GM12892 (cell line): Measurements from ENCODE around the gene DIMT1. TPM values are rescaled to one million over a fixed set of nuclear protein-coding genes. Genes with fewer than 3 reads are reported as not detected.
A peak's percentile ranks its signal among the peaks of the same experiment; 100 is the strongest.

ENCODE experiments used
- DNase-seq: peaks from one replicate; pipeline ENCODE4 v3.0.0; 2011; ENCODE audit not compliant: insufficient read length
- FAIRE-seq: peaks from 2 replicates; lab custom pipeline; 2011; peaks lifted over from hg19 to GRCh38; lab: Jason Lieb, UNC
- POLR2A ChIP-seq: IDR thresholded peaks from 2 replicates; pipeline ENCODE4 v1.6.1; 2011; ENCODE audit warnings: low read depth, low read length, control low read depth
- POLR2AphosphoS5 ChIP-seq: IDR thresholded peaks from 2 replicates; pipeline ENCODE4 v1.6.1; 2011; ENCODE audit warnings: low read depth, low read length, control low read depth
- TAF1 ChIP-seq: IDR thresholded peaks from 2 replicates; pipeline ENCODE4 v1.6.1; 2011; ENCODE audit warnings: low read depth, mild to moderate bottlenecking, control low read depth, low read length, borderline replicate concordance
- polyA plus RNA-seq: library from polyadenylated mRNA; unstranded; fragments of >200 nt; gene quantifications from one replicate; pipeline ENCODE4 v1.2.1, GENCODE V29; 2012; ENCODE audit warnings: missing spikeins, inconsistent platforms; ENCODE audit not compliant: missing spikeins

The DIMT1 gene
- polyA plus RNA-seq, result 24.0 TPM

- TF ChIP-seq POLR2A, result peak; percentile 95
- peak; percentile 66; the same call in 1 of the 2 replicates for TF ChIP-seq TAF1
- peak; percentile 90 for TF ChIP-seq POLR2AphosphoS5
- peak; percentile 97 for FAIRE-seq
- peak; percentile 88 for DNase-seq
Observed at GRCh38 chr5:62403411-62404250, at the start of gene DIMT1. TSS of gene DIMT1 (minus strand) at chr5:62403905. CDS start at chr5:62403772, 133 bp downstream.

- DNase-seq (no peak), FAIRE-seq (no peak)
- TF ChIP-seq POLR2A (no peak), POLR2AphosphoS5 (no peak), TAF1 (no peak)
Observed at GRCh38 chr5:62450259-62450658, 46.6 kb upstream of the DIMT1 start.

- FAIRE-seq (no peak), DNase-seq (no peak)
- TF ChIP-seq TAF1, result no peak
- TF ChIP-seq POLR2AphosphoS5, result no peak
- TF ChIP-seq POLR2A, result no peak
Observed at GRCh38 chr5:62448528-62448927, 44.8 kb upstream of the DIMT1 start.

GRCh38 chr5:62432621-62433064 is 28.9 kb upstream of the DIMT1 start:
- FAIRE-seq (no peak), DNase-seq (no peak)
- TF ChIP-seq TAF1 (no peak), POLR2A (no peak), POLR2AphosphoS5 (no peak)

- TF ChIP-seq POLR2A, result no peak
- TF ChIP-seq TAF1, result no peak
- no peak for TF ChIP-seq POLR2AphosphoS5
- DNase-seq (no peak), FAIRE-seq (no peak)
Observed at GRCh38 chr5:62431735-62432620, 28.3 kb upstream of the DIMT1 start.

- TF ChIP-seq POLR2AphosphoS5 (no peak), TAF1 (no peak), POLR2A (no peak)
- FAIRE-seq, result no peak
- DNase-seq, result no peak
Observed at GRCh38 chr5:62424763-62425162, 21.1 kb upstream of the DIMT1 start.

- FAIRE-seq (no peak), DNase-seq (no peak)
- no peak for TF ChIP-seq TAF1
- TF ChIP-seq POLR2AphosphoS5, result no peak
- TF ChIP-seq POLR2A, result no peak
Observed at GRCh38 chr5:62421414-62421813, 17.7 kb upstream of the DIMT1 start.

GRCh38 chr5:62419609-62420008 is 15.9 kb upstream of the DIMT1 start:
- TF ChIP-seq POLR2A (no peak), POLR2AphosphoS5 (no peak), TAF1 (no peak)
- no peak for DNase-seq
- FAIRE-seq, result no peak

GRCh38 chr5:62418462-62419076 is 14.9 kb upstream of the DIMT1 start:
- FAIRE-seq (no peak), DNase-seq (no peak)
- TF ChIP-seq TAF1 (no peak), POLR2AphosphoS5 (no peak), POLR2A (no peak)

- DNase-seq, result no peak
- no peak for TF ChIP-seq POLR2AphosphoS5
- no peak for TF ChIP-seq TAF1
- TF ChIP-seq POLR2A, result no peak
- FAIRE-seq, result no peak
Observed at GRCh38 chr5:62413711-62414110, 10.0 kb upstream of the DIMT1 start.

- DNase-seq (peak; percentile 89), FAIRE-seq (peak; percentile 99)
- TF ChIP-seq TAF1 (peak; percentile 85), POLR2A (peak; percentile 91), POLR2AphosphoS5 (peak; percentile 70)
Observed at GRCh38 chr5:62412549-62413329, 9.0 kb upstream of the DIMT1 start, which contains the start of gene IPO11. TSS of gene IPO11 (plus strand) at chr5:62412763. CDS start at chr5:62437280, 24,517 bp downstream.
